ENCODE data around the gene GAS2L2.

GAS2L2 gene

GRCh38 chr17:35744830-35745229 is 8.2 kb downstream of the GAS2L2 start:
- DNase-seq: no peak

GRCh38 chr17:35743626-35744328 is 9.3 kb downstream of the GAS2L2 start:
- DNase-seq: no peak

- no peak for DNase-seq
Measured at GRCh38 chr17:35742896-35743477, 10.1 kb downstream of the GAS2L2 start.

GRCh38 chr17:35742496-35742895 is 10.5 kb downstream of the GAS2L2 start:
- no peak for DNase-seq

- DNase-seq: no peak
Measured at GRCh38 chr17:35740997-35741931, 11.8 kb downstream of the GAS2L2 start.

GRCh38 chr17:35740216-35740615 is 12.8 kb downstream of the GAS2L2 start:
- no peak for DNase-seq

- no peak for DNase-seq
Measured at GRCh38 chr17:35738519-35739133, 14.4 kb downstream of the GAS2L2 start.

GRCh38 chr17:35736236-35736635 is 16.8 kb downstream of the GAS2L2 start:
- DNase-seq: no peak

GRCh38 chr17:35735036-35735805 is 17.8 kb downstream of the GAS2L2 start:
- DNase-seq: no peak

GRCh38 chr17:35734396-35734795 is 18.6 kb downstream of the GAS2L2 start:
- DNase-seq: no peak

- DNase-seq: no peak
Measured at GRCh38 chr17:35733366-35733765, 19.7 kb downstream of the GAS2L2 start.

- DNase-seq: no peak
Measured at GRCh38 chr17:35732806-35733136, 20.3 kb downstream of the GAS2L2 start.

GRCh38 chr17:35731917-35732805 is 20.9 kb downstream of the GAS2L2 start:
- DNase-seq: no peak

GRCh38 chr17:35731239-35731916 is 21.7 kb downstream of the GAS2L2 start, which contains the start of gene RASL10B:
RASL10B (plus strand) TSS chr17:35731639; CDS start chr17:35735185, 3,546 bp downstream.
- DNase-seq: no peak

- no peak for DNase-seq
Measured at GRCh38 chr17:35730400-35731005, 22.5 kb downstream of the GAS2L2 start.

GRCh38 chr17:35729405-35729833 is 23.6 kb downstream of the GAS2L2 start:
- no peak for DNase-seq

- DNase-seq: no peak
Measured at GRCh38 chr17:35728551-35728950, 24.5 kb downstream of the GAS2L2 start.

GRCh38 chr17:35727635-35728034 is 25.4 kb downstream of the GAS2L2 start:
- DNase-seq: no peak

- no peak for DNase-seq
Measured at GRCh38 chr17:35726953-35727460, 26.0 kb downstream of the GAS2L2 start.

Data from GF-D8 (cell line).